ENCODE measurements around the gene NDST3.
A peak's percentile ranks its signal among the peaks of the same experiment; 100 is the strongest.

NDST3 gene

DNA sequence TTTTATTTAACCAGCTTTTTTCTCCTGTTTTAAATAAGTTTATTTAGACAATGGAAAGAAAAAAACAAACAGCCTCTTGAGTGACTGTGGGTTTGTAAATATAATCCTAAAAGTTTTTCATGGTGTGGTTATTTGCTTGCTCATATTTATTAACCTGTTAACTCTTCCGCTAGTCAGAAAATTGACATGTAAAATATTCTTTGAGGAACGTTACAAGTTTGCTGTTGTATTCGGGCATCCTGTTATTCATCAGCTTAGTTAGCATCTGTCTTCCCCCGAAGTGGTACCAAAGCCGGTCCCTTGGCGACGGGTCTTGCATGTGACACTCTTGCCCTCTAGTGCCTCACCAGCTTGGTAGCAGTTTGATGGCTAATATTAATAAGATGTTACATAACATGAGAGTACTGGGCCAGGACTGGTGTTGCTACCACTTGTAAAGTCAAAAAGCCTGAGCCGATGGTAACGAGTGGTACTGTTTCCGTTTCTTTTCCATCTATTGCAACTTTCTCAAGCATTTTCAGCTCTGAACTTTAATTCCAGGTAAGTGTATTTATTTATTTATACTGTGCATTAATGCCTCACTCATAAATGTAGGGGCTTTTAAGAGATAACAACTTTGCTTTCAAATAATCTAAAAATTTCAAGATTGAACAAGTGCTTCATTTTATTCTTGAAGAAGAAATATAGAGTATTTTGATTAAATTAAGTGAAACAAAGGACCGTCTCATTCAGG, at the start of gene NDST3:
NDST3 (plus strand) TSS at position 434 of the 733 bp plus-strand sequence. CDS start 19,425 bp downstream, outside the sequence.
- DNase-seq = peak; percentile 12

GRCh38 chr4:117986321-117986720, 48.0 kb upstream of the NDST3 start:
- no peak for DNase-seq

DNA sequence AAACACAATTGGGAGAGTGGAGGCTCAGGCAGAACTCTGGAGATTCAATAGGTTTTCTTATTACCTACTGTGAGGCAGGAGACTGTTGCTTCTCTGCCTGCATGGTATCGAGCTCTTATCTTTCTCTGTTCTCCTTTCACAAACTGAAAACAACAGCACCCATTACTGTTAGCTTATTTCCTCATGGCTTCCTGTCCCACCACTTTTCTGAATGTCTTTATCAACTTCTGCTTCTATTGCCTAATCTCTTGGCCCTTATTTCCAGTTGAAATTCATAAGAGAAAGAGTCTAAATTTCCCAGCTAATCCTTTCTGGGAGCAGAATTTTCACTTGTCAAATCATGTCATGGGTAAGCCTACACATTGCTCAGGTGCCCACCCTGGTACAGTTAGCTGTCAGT, 46.8 kb upstream of the NDST3 start:
- DNase-seq = no peak

DNA sequence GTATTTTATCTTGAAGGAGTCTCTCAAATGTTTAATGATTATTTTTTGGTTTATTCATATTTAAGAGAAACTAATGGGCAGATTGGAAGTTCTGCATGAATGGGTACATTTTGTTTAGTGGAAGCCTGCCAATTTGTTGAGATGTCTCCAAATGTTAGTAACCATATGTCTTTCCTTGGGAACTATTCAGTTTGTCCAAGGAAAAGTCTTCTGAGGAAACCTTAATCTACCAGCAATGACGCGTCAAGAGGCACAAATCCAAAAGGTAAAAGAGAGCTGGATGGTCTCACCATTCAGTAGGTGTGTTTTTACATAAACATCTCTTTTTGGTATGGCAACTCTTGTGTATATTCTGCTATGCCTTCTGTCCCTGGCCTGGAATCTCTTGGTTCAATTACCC, 37.4 kb upstream of the NDST3 start:
- DNase-seq = no peak

DNA sequence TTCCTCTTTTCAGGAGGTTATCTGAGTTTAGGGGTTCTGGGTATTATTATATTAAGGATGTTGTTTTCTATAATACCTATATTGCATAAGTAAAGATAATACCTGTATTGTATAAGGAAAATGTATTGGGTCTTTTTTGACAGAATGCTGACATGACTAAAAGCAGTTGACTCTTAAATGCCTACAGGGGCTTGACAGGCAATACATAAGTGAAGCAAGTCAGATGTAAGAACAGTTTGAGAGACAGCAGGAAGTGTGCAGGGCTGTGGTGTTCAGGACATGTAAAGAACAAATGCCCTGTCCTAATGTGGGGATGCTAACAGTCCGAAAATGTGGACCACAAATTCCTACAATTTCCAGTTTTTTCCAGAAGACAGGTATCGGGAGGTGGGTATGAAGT, 30.2 kb upstream of the NDST3 start:
- no peak for DNase-seq

DNA sequence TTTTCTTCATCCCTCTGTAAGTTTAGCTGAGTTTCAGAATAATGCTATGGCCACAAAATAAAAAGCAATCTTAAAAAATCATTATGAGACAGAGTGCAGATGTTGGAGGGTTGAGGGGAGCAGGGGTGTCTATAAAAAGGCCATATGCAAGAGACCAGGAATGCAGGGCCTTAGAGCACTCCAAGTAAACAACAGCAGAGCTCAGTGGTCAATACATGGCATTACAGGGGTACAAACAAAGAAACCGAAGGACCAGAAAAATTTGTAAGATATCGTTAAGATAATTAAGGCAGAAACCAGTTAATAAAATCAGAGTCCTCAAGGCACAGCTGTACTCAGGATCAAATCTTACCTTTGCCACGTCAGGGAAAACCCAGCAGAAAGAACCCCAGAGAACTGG, 28.4 kb upstream of the NDST3 start:
- no peak for DNase-seq

DNA sequence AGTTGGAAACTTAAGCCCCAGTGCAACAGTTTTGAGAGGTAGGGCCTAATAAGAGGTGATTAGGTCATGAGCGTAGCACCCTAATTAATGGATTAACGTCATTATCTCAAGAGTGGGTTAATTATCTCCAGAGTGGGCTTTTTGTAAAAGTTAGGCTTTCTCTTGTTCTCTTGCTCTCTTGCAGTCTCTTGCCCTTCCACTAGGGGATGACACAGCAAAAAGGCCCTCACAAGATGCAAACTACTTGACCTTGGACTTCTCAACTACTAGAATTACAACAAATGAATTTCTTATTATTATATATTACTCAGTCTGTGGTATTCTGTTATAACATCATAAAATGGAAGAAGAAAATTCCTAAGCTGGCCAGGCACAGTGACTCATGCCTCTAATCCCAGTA, 22.1 kb upstream of the NDST3 start:
- no peak for DNase-seq

DNA sequence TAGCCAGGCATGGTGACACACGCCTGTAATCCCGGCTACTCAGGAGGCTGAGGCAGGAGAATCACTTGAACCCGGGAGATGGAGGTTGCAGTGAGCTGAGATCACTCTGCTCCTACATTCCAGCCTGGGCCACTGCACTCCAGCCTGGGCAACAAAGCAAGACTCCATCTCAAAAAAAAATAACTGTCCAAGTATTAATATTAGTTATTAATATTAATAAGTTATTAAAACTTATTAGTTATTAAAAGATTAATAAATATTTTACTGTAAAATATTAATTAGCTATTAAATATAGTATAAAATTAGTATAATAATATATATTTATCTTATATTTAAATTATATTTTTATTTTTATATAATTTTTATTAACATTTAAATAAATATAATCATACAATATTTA, 19.5 kb upstream of the NDST3 start:
- DNase-seq = no peak

DNA sequence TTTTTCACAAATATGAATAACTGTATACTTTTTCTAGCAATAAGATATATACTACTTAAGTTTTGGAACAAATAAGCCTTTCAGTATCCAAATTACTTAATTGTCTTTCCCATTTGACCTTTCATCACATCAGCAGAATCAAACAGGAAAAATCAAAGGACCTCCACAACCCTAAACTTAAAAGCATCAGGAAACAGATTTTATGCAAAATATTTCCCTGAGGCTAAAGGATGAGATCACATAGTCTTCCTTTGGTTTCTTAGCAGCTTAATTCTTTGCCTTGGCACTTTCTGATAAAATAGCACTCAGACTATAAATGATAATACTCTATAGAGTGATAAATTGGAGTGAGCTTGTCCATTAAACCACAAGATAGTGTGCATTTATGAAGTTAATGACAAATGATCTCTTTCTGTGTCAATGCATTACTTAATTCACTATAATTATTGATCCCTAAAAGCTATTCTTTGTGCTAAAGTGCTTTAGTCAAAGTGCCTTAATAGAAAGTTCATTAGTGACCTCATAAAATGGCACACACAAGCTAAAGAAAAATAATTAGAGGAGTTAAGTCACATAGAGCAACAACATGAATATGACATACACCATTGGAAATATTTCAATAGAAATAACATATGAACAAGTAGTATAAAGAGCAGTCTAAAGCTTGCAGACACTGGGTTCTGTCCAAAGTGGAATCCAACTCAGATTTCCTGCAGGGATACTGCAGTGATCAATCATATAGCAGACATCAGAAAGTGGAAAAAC, 15.7 kb upstream of the NDST3 start:
- DNase-seq = no peak

GRCh38 chr4:118026806-118027205, 7.5 kb upstream of the NDST3 start:
- DNase-seq = no peak

DNA sequence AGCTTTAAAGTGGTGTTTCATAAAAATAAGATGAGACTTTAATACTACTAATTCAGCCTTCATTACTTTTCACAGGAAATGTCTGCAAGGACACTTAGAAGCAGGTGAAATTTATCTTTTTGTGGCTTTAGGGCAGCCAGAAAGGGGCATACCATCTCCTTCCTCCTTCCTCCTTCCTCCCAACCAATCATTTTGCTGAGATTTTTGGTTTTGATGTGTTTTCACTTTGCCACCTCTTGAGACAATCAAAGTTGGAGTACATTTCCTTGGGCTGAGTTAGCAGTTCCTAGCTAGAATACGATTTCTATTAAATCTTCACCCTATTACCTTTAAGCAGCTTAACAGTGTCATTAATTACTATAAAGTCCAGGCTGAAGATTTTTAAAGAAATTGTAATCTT, 5.1 kb upstream of the NDST3 start:
- DNase-seq = no peak

DNA sequence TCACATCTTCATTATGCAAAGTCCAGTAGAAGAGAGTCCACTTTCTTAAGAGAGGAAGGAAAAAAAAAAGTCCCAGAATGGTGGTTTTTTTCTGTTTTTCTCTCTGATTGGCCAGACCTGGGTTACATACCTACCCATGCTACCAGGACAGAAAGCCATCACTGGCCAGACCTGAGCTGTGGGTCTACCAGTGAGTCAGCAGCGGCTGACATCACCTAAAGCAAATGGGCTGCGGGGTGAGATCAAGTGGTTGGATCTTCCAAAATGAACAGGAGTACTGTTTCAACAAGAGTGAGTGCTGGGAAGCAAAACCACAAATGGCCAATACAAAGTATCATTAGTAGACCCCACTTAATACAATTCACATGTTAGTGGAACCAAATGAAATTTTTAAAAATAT, 1.6 kb upstream of the NDST3 start:
- no peak for DNase-seq

DNA sequence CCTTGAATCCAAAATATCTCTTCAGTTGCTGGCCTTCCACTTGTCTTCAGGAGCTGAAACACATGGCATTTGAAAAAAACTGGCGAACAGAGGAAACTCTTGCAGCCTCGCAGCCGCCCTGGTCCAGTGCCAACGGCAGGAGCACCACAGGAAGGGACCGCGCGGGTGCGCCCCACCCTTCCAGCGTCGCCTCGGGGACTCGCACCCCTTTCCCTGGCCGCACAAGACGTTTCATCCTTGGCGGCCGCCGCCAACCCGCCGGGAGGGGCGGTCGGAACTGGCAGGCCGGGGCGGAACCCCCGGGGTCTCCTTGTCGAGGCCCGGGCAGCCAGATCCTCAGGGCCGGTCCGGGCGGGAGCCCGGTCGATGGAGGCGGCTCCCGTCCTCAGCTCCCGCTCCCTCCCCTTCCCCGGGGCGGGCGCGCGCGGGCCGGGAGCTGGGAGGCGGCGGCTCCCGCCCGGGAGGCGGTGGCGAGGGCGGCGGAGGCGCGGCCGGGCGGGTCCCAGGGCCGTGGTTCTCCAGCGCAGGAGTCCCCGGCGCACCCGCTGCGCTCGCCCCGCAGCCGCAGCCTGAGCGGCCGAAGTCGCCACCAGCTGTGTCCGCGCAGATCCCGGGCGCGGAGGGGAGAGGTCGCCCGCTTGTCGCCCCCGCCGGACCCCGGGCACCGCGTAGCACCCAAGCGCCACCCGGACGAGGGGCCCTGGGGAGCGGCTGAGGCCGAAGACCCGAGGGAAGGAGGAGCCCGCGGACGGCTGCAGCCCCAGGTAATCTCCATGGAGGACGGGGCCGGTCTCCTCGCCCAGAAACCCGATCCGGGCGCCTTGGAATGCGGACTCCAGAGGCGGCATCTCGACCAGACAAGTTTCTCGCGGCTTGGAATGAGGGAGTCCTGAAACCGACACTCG, 886 bp upstream of the NDST3 start:
- no peak for DNase-seq

GRCh38 chr4:118035309-118035708, 1.0 kb downstream of the NDST3 start:
- DNase-seq = no peak

- DNase-seq = no peak
Observed at GRCh38 chr4:118036336-118036735, 2.0 kb downstream of the NDST3 start.

DNA sequence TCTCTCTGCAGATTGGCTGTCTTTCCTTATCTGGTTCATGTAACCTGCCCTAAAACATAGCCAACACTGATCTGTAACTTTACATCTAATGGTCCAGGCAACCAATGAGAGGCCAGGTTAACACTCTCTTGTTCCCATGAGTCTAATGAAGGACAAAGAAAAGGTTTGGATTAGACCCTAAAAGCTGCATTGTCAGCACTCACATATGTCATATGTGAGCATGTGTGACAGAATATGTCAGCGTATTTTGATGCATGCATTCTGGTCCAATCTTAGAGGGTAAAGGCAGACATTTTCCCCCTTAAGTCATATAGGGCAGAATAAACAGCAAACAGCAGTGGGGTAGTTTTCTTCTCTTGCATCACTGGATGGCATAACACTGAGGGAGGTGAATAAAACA, 3.7 kb downstream of the NDST3 start:
- no peak for DNase-seq

DNA sequence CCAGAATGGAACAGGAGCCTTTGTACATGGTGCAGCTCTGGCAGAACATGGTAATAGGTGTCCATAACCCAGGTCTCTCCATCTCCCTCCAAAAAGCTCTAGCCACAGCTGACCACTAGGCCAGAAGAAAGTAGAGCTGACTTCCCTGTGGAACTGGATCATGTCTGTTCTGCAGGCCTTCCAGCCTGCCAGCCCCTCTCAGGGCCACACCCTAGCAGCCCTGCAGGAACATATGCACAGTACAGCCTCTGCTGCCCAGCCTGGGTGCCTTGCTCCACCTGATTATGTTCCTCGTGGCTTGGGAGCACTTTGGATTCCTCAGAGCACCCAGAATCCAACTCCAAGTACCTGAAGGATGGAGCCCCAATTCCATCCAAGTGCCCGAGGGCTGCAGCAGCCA, 12.0 kb downstream of the NDST3 start:
- no peak for DNase-seq

DNA sequence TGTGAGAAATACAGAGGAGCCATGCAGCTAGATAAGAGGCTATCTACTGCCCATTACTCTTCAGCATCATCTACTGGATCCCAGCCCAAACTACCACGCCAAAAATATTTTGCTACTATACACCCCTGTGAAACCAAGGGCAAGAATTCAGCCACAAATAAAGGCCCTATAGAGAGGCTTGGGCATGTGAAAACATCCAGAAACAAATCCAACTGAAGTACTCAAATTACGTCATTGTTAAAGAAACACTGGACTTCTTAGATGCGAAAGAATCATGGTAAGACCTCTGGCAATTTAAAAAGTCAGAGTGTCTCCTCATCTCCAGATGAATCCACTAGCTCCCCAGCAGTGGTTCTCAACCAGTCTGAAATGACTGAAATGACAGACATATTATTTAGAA, 12.8 kb downstream of the NDST3 start:
- DNase-seq = no peak

DNA sequence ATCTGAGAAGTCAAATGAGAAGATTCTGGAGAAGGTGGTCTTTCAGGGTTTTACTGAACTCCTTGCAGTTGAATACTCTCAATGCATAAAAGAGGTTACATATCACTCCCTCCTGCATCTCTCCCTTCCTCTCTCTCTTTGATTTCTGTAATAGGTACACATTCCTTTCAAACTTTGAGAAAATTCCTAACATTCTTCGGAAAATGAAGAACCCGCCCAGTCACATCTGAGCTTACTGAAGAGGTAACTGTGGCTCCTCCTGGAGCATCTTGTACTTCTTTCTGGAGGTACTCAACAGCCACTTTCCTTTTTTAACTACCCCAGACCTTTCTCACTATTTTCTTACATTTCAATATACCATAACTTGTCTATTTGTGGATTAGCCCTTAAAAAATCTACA, 24.7 kb downstream of the NDST3 start:
- no peak for DNase-seq

GRCh38 chr4:118059397-118059796, 25.1 kb downstream of the NDST3 start:
- DNase-seq = no peak

- no peak for DNase-seq
Observed at GRCh38 chr4:118076958-118077766, 42.9 kb downstream of the NDST3 start.

DNA sequence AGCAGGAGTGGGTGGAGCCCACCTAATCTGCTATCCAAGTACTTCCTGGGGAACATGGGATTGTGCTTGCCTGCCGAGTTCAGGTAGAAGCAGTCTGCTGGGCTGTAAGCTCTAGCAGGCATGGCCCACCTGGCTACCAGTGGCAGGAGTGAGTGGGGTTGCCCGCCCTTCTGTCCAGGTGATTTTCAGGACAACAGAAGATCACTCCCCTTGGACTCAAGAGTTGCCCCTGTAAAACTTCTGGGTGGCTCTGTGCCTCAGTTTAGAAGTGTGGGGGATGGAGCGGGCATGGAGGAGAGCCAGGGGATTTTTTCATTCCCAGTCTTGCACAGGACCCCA, 43.5 kb downstream of the NDST3 start:
- DNase-seq = no peak

DNA sequence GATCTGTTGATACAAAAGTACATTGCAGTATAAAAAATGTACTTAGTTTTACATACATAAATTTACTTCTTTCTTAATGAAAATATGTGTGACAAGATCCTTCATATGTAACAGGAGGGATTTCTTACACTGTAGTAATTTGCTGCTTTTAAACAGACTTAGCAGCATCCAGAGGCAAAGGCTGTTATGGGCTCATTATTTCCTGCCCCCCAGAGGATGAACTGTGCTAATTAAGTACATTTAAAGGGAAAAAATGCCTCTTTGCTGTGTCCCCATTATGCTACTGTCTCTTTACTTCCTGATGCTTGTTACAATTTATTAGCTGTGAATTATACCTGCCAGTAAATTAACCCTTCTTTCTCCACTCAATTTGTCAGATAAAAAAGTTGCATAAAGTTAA, 47.1 kb downstream of the NDST3 start:
- no peak for DNase-seq
